T-cell (primary cell): ENCODE data around the gene SYNM. TPM values are rescaled to one million over a fixed set of nuclear protein-coding genes. Genes with fewer than 3 reads are reported as not detected.

Experiments used
- ATAC-seq, 4 experiments: fragments of 200-7000 bp in 3 of 4; fragments of 150-1000 bp in 1 of 4; cut with Tn5 transposase; replicated peaks in 1 of 4; 1 replicate in 3 of 4; 2 replicates in 1 of 4; pipeline ENCODE4 v1.10.0; 2021; ENCODE audit warnings: moderate library complexity in 3 of 4, mild to moderate bottlenecking in 2 of 4, moderate number of reproducible peaks in 1 of 4
- CTCF ChIA-PET, 2 donors: fragments of 300-600 bp; sonication (Branson Sonifier 250); formaldehyde crosslinking; loops; one replicate each; lab custom pipeline; 2022; ENCODE audit warnings: antibody characterized with exemption in 2 of 2; lab: Charles Lee
- POLR2A ChIA-PET, 2 donors: fragments of 300-600 bp; sonication (Branson Sonifier 250); formaldehyde crosslinking; loops; one replicate each; lab custom pipeline; 2022; ENCODE audit warnings: antibody characterized with exemption in 2 of 2; lab: Charles Lee
- DNase-seq, 35 experiments: peaks; one replicate each; pipeline versions ENCODE4 v3.0.0 to v3.0.0-alpha.2; 2013 to 2023
- H3K27ac ChIP-seq: one replicate; pipeline ENCODE4 v1.5.1; 2013; ENCODE audit warnings: low read length
- H3K27me3 ChIP-seq, 2 experiments: replicated peaks in 1 of 2; 1 replicate in 1 of 2; 2 replicates in 1 of 2; pipeline versions ENCODE4 v1.6.1 to v1.7.0; 2013; ENCODE audit warnings: low read length in 1 of 2, mixed read lengths in 1 of 2; ENCODE audit not compliant: control insufficient read depth in 2 of 2, insufficient read depth in 2 of 2; ENCODE audit errors: extremely low read depth in 1 of 2
- H3K36me3 ChIP-seq, 2 donors: 1 replicate in 1 of 2; 2 replicates in 1 of 2; pipeline versions ENCODE4 v1.6.1 to v1.7.0; 2013; ENCODE audit warnings: low read length in 1 of 2; ENCODE audit not compliant: control insufficient read depth in 2 of 2, insufficient read depth in 1 of 2; ENCODE audit errors: extremely low read depth in 1 of 2
- H3K4me1 ChIP-seq, 2 experiments: 1 replicate in 1 of 2; 2 replicates in 1 of 2; pipeline versions ENCODE4 v1.6.1 to v1.7.0; 2013; ENCODE audit warnings: low read length in 2 of 2, mixed read lengths in 1 of 2; ENCODE audit not compliant: insufficient read depth in 2 of 2, control insufficient read depth in 1 of 2; ENCODE audit errors: extremely low read depth in 1 of 2
- H3K4me3 ChIP-seq, 2 donors: 1 replicate in 1 of 2; 2 replicates in 1 of 2; pipeline versions ENCODE4 v1.5.1 to v1.7.0; 2013; ENCODE audit warnings: mild to moderate bottlenecking in 2 of 2, low read length in 1 of 2, moderate library complexity in 1 of 2; ENCODE audit not compliant: control insufficient read depth in 1 of 2; ENCODE audit errors: extremely low read depth in 1 of 2
- H3K9me3 ChIP-seq: 2 replicates; pipeline ENCODE4 v1.7.0; 2013
- H3K27ac Mint-ChIP-seq, 2 donors: one replicate each; pipeline ENCODE4 v1.8.0; 2020 to 2021; ENCODE audit warnings: mild to moderate bottlenecking in 2 of 2, mixed read lengths in 2 of 2
- H3K27me3 Mint-ChIP-seq, 2 donors: one replicate each; pipeline ENCODE4 v1.8.0; 2021 to 2022; ENCODE audit warnings: mixed read lengths in 2 of 2
- H3K36me3 Mint-ChIP-seq: one replicate; pipeline ENCODE4 v1.8.0; 2021; ENCODE audit warnings: mixed read lengths
- H3K4me1 Mint-ChIP-seq, 3 donors: one replicate each; pipeline ENCODE4 v1.8.0; 2020 to 2022; ENCODE audit warnings: mixed read lengths in 3 of 3, mild to moderate bottlenecking in 1 of 3
- H3K4me3 Mint-ChIP-seq, 3 donors: one replicate each; pipeline ENCODE4 v1.8.0; 2020 to 2022; ENCODE audit warnings: mild to moderate bottlenecking in 3 of 3, mixed read lengths in 3 of 3, moderate library complexity in 3 of 3
- H3K9me3 Mint-ChIP-seq, 3 donors: one replicate each; pipeline ENCODE4 v1.8.0; 2020 to 2022; ENCODE audit warnings: mixed read lengths in 3 of 3
- WGBS: methylation state at CpG from one replicate; pipeline ENCODE4 v1.1.5; 2013; ENCODE audit warnings: missing lambda C conversion rate; ENCODE audit not compliant: insufficient coverage; 5-methylcytosine and 5-hydroxymethylcytosine counted together
- total RNA-seq, 35 experiments: library from RNA in 6 of 35; stranded (reverse) in 6 of 35; fragments of 120-200 nt in 1 of 35; gene quantifications; one replicate each; pipeline versions ENCODE4 v1.2.1 to v1.2.4 and lab custom pipeline; 2013 to 2026

The SYNM gene
- total RNA-seq, 5 donors from 2014 or later (not counting 1 experiment from before 2014, with no cell fraction given), result 3.7 to 7.3 (median 4.2) TPM

DNA sequence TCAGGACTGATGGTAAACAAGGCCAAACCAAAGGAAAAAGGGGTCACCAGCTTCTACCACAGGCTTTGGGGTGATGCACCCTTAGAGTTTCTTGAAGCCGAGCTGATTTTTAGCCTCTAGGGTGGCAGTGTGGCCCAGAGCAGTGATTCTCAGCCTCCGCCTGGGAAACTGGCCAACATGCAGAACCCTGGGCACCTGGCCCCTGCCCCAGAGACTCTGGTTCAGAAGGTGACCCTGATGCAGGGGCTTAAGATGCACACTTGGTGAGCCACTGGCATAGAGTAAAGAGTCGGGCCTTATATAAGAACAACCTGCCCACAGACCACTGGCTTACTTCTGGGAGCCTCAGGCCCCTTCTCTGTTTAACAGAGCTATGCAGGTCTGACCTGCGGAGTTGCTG, 44.5 kb downstream of the SYNM start:
- Mint-ChIP-seq H3K4me1 (no peaks in the 10 kb centered on the region), H3K4me3 (no peak overlapping the region), H3K36me3 (no peaks in the 10 kb centered on the region), H3K27ac (no peak overlapping the region), H3K9me3 (no peaks in the 10 kb centered on the region), H3K27me3 (no peaks in the 10 kb centered on the region)
- Histone ChIP-seq H3K4me1 (no peaks in the 10 kb centered on the region), H3K36me3 (no peaks in the 10 kb centered on the region), H3K9me3 (no peaks in the 10 kb centered on the region), H3K27me3 (no peaks in the 10 kb centered on the region), H3K4me3 (no peak overlapping the region), H3K27ac (no peak overlapping the region)
- ChIA-PET POLR2A (no interaction called here), CTCF (no interaction called here)
- WGBS, result 100% methylated on average over 2 of the region's 4 CpGs
- DNase-seq (peak in 1 of 35 experiments; percentile 19), ATAC-seq (peak in 1 of 4 experiments; percentile 13)

DNA sequence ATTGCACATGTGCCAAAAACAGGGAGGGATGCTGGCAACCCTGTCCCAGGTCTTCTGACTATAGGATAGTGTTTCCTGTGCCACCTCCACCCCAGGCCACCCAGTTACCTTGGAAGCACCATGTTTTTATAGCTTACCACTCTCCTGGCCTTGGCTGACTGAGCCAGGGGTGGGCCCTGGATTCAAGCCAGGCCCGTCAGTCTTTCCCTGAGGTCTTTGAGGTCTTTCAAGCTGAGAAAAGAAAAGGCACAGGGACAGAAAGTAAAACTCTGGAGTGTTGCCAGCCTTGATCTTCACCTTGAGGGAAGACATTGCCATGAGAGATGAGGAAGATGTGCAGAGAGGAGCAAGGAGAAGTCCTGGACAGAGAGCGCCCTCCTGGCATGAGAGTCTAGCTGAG, 46.3 kb downstream of the SYNM start:
- Mint-ChIP-seq H3K4me3 (no peak overlapping the region), H3K4me1 (no peaks in the 10 kb centered on the region), H3K36me3 (no peaks in the 10 kb centered on the region), H3K27ac (no peak overlapping the region), H3K9me3 (no peaks in the 10 kb centered on the region), H3K27me3 (no peaks in the 10 kb centered on the region)
- no peak for ATAC-seq
- ChIA-PET CTCF (no interaction called here), POLR2A (no interaction called here)
- no peaks in the 10 kb centered on the region for H3K36me3 ChIP-seq
- no peak overlapping the region for H3K27ac ChIP-seq
- no peaks in the 10 kb centered on the region for H3K9me3 ChIP-seq
- H3K27me3 ChIP-seq, result no peaks in the 10 kb centered on the region
- H3K4me3 ChIP-seq, result no peak overlapping the region
- peaks cover 0 to 2% of the 10 kb centered on the region in 2 experiments for H3K4me1 ChIP-seq
- 79% methylated on average over 2 of the region's 2 CpGs for WGBS
- DNase-seq, result no peak

DNA sequence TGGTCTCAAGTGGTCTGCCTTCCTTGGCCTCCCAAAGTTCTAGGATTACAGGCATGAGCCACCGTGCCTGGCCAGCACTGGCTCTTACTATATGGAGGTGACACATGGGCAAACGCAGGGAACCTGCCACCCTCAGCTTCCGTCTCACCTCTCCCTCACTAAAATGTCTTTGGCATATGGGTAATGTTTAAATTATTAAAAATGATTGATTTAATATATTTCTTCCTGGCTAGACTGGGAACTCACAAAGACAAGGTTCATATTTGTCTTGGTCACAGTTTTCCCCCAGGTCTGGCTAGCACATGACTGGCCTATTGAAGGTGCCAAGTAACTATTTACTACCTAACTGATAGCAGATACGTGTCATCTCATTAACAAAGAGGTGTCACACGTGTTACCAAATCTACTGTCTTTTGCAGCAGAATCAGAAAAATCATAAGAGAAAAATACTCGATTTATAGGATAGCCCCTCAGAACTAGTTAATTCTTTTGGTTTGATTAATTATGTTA, 48.2 kb downstream of the SYNM start:
- ChIA-PET CTCF (no interaction called here), POLR2A (no interaction called here)
- H3K4me3 Mint-ChIP-seq, result no peak overlapping the region
- H3K36me3 Mint-ChIP-seq, result no peaks in the 10 kb centered on the region
- ATAC-seq (no peak), DNase-seq (peak in 1 of 35 experiments; percentile 8)
- no peak overlapping the region for H3K4me3 ChIP-seq
- WGBS, result no CpG with 5 or more reads among the region's 6 CpGs
- no peaks in the 10 kb centered on the region for H3K27me3 Mint-ChIP-seq
- H3K9me3 Mint-ChIP-seq, result no peaks in the 10 kb centered on the region
- H3K36me3 ChIP-seq, result no peaks in the 10 kb centered on the region
- no peak overlapping the region for H3K27ac Mint-ChIP-seq
- H3K4me1 ChIP-seq, result peaks cover 0 to 2% of the 10 kb centered on the region in 2 experiments
- H3K27ac ChIP-seq, result no peak overlapping the region
- H3K27me3 ChIP-seq, result no peaks in the 10 kb centered on the region
- H3K4me1 Mint-ChIP-seq, result no peaks in the 10 kb centered on the region
- no peaks in the 10 kb centered on the region for H3K9me3 ChIP-seq

DNA sequence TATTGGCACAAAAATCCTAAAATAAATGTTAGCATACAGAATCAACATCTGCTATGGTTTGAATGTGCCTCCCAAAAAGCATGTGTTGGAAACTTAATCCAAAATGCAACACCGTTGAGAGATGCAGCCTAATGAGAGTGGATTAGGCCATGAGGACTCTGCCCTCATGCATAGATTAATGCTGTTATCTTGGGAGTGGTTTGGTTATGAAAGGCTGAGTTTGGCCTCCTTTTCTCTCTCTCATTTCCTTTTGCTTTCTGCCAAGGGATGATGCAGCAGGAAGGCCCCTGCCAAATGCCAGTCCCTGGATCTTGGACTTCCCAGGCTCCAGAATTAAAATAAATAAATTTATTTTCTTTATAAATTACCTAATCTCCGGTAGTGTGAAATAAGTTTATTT, 49.4 kb downstream of the SYNM start:
- H3K9me3 ChIP-seq, result no peaks in the 10 kb centered on the region
- H3K4me3 ChIP-seq, result no peak overlapping the region
- ChIA-PET POLR2A (no interaction called here), CTCF (no interaction called here)
- H3K4me1 ChIP-seq, result peaks cover 0 to 2% of the 10 kb centered on the region in 2 experiments
- H3K27ac Mint-ChIP-seq, result no peak overlapping the region
- no peak overlapping the region for H3K27ac ChIP-seq
- no peaks in the 10 kb centered on the region for H3K4me1 Mint-ChIP-seq
- no peak for ATAC-seq
- H3K36me3 ChIP-seq, result no peaks in the 10 kb centered on the region
- no peak for DNase-seq
- WGBS, result no CpG with 5 or more reads among the region's 2 CpGs
- H3K9me3 Mint-ChIP-seq, result no peaks in the 10 kb centered on the region
- H3K4me3 Mint-ChIP-seq, result no peak overlapping the region
- no peaks in the 10 kb centered on the region for H3K36me3 Mint-ChIP-seq
- H3K27me3 ChIP-seq, result no peaks in the 10 kb centered on the region
- no peaks in the 10 kb centered on the region for H3K27me3 Mint-ChIP-seq

DNA sequence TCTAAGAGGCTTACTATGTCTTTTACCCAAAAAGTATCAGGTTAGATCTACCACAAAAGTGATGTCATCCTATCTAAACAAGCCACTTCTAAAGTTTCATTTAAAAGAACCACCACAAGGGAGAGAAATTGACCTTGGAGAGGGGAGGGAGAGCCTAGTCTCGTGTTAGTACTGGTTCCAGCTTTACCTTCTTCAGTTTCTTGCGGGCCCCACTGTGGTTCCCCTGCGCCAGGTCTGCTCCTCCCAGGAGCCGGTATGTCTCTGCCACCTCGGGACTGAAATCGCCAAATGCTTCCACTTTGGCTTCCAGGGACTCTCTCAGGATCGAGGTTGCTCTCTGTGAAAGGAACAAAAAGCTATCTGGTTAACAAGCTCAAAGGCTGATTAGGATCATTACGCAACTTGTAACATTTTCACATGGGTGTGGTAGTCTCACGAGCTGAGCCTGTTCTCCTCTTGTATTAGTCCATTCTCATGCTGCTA, 51.1 kb downstream of the SYNM start:
- ChIA-PET POLR2A (no interaction called here), CTCF (no interaction called here)
- Histone ChIP-seq H3K27ac (no peak overlapping the region), H3K9me3 (no peaks in the 10 kb centered on the region), H3K4me3 (no peak overlapping the region), H3K27me3 (no peaks in the 10 kb centered on the region), H3K36me3 (no peaks in the 10 kb centered on the region), H3K4me1 (peaks cover 0 to 2% of the 10 kb centered on the region in 2 experiments)
- Mint-ChIP-seq H3K9me3 (no peaks in the 10 kb centered on the region), H3K27ac (no peak overlapping the region), H3K4me3 (no peak overlapping the region), H3K36me3 (no peaks in the 10 kb centered on the region), H3K4me1 (no peaks in the 10 kb centered on the region), H3K27me3 (no peaks in the 10 kb centered on the region)
- no peak for DNase-seq
- WGBS, result 82% methylated on average over 6 of the region's 9 CpGs
- no peak for ATAC-seq

DNA sequence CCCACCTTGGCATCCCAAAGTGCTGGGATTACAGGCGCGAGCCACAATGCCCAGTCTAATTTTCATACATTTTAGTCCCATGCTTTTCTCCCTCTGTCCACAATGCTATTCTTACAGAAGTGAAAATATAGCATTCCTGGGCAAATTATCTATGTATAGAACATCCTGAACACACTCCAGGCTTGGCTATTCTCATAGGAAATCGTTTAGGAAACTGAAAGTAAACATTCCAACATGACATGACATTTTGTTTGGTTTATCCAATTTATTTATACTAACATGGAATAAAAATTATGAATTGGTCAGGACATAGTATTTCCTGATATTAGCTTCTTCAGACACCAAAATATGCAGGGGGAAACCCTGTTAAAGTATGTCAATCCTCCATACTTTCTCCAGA, 52.6 kb downstream of the SYNM start:
- DNase-seq, result no peak
- no peaks in the 10 kb centered on the region for H3K27me3 Mint-ChIP-seq
- H3K36me3 Mint-ChIP-seq, result no peaks in the 10 kb centered on the region
- whole genome bisulfite sequencing, result 100% methylated on average over 2 of the region's 3 CpGs
- no peak overlapping the region for H3K4me3 Mint-ChIP-seq
- Histone ChIP-seq H3K27ac (no peak overlapping the region), H3K27me3 (no peaks in the 10 kb centered on the region), H3K9me3 (no peaks in the 10 kb centered on the region), H3K4me1 (peaks cover 0 to 2% of the 10 kb centered on the region in 2 experiments), H3K36me3 (no peaks in the 10 kb centered on the region), H3K4me3 (no peak overlapping the region)
- ChIA-PET CTCF (interaction anchor here in 1 of 2 donors (0.5 kb wide), 1 partner anchor 10 kb away, joined by 3 read pairs; no protein-coding TSS in a partner anchor), POLR2A (no interaction called here)
- H3K4me1 Mint-ChIP-seq, result peaks cover 0 to under 1% (median under 1%) of the 10 kb centered on the region in 3 donors
- H3K9me3 Mint-ChIP-seq, result no peaks in the 10 kb centered on the region
- H3K27ac Mint-ChIP-seq, result no peak overlapping the region
- ATAC-seq, result no peak
